DND-41 (cell line): Measurements from ENCODE around the gene ASCL3.

Source experiments
- CTCF ChIP-seq: IDR thresholded peaks from 2 replicates; pipeline ENCODE4 v1.5.1; 2012; ENCODE audit warnings: borderline replicate concordance, low read length, moderate library complexity, mild to moderate bottlenecking; ENCODE audit not compliant: poor library complexity, severe bottlenecking; ENCODE audit errors: extremely low read depth
- EZH2 ChIP-seq: IDR thresholded peaks from 3 replicates; pipeline ENCODE4 v1.6.1; 2012; ENCODE audit warnings: borderline replicate concordance, low read depth, mild to moderate bottlenecking, moderate library complexity, low read length, inconsistent platforms; ENCODE audit not compliant: severe bottlenecking

GRCh38 chr11:8942518-8943066 is at the start of gene ASCL3:
- TF ChIP-seq CTCF (no peak), EZH2 (no peak)
